GM18858 (cell line): ENCODE results near the gene APBA2.
"Not testable (repeated sequence)": the region's sequence is repeated elsewhere in the genome, so short reads cannot be mapped to it uniquely, and the experiment has no call there.

ENCODE experiments used
- ATAC-seq: cut with Tn5 transposase; IDR thresholded peaks from one replicate; pipeline ENCODE4 v1.9.1; 2021; ENCODE audit not compliant: unreplicated experiment

Gene APBA2

GRCh38 chr15:28995705-28996104, 109.9 kb downstream of the APBA2 start:
- ATAC-seq = no peak

DNA sequence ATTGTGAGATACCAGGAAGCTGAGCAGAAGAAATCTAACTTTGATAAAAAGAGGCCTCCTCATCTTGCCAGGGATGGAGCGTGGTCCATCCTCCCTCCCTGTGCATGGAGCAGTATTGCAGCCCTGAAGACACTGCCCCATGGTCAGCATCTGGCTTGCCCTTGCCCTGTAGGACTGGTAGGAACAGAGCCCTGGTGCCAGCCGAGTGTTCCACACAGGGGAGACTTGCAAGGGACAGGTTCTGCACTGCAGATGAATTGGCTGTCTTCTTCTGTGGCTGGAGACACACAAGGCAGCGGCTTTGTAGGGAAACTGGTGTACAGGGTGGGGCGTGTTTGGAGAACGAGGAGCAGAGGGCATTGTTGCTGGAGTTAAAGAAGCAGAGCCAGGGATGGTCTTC, 110.5 kb downstream of the APBA2 start:
- no peak for ATAC-seq

DNA sequence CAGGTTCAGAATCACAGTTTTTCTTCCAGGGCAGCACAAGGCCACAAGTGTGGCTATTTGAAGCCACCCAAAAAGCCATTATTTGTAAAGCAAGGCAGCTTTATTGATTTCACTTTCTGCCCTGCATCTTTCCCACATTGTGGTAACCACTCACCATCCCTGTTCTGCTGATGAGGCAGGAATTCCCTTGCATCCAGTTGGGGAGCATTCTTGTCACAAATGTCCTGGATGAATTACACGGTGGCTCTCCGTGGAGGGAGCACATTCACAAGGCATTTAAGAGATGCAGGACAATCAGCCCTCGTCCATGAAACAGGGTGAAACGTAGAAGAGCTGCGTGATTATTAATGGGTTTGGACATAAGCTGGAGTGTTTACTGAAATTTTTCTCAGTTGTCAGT, 111.2 kb downstream of the APBA2 start:
- ATAC-seq = no peak

GRCh38 chr15:28997791-28998190, 112.0 kb downstream of the APBA2 start:
- no peak for ATAC-seq

DNA sequence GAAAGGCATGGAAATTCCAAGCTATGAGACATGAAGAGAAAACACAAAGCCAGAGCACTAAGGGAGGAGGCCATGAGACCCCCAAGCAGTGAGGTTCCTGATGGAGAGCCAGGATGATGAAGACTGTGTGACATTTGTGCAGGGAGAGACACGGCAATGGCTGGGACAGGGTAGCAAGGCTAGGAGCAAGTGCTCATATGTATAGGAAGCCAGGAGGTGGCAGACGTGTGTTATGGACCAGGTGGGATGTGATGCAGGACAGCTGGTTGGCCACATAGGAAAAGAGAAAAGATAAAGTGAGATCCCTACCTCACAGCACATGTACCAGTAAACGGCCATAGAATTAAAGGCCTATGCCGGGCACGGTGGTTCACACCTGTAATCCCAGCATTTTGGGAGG, 112.7 kb downstream of the APBA2 start:
- ATAC-seq = no peak

DNA sequence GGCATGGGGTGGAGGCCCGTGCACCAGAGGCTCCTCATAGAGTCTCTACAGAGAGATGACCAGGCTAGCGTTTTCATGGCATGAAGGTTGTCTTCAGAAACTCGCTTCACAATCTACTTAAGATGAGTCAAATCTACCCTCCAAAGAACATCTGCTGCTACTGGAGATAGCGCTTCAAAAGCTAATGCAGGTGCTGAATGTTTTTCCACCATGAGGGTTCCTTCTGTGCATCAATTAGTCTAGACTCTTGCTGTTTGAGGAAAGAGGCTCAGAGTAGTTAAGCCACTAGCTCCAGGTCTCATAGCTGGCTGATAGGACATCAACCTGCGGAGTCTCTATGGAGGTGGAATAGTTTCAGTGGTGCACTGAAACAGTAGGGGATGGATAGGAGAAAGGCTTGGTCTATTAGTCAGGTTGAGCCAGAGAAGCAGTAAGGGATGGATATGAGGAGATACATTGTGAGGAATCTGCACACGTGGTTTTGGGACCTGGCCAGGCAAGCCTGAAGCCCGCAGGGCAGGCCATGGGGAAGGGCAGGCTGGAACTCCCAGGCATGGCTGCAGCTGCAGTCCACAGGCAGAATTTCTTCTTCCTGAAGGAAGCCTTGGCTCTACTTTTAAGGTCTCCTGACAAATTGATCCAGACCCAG, 117.5 kb downstream of the APBA2 start:
- no peak for ATAC-seq

DNA sequence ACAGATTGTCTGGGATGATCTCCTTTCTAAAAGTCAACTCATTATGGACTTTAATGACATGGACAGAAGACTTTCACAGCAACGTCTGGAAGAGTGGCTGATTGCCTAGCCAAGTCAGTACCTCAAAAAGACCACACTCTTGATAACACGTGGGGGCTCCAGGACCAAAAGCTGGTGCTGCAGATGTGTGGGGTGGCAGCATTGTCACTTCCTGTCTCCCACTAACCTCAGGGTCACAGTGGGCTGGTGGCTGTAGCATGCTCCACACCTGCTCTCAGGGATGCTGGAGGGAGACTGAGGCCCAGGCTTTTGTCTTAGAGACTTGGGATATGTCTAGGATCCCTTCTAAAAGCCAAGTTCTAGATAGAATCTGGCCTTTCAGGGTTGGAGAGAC, 118.1 kb downstream of the APBA2 start:
- no peak for ATAC-seq

DNA sequence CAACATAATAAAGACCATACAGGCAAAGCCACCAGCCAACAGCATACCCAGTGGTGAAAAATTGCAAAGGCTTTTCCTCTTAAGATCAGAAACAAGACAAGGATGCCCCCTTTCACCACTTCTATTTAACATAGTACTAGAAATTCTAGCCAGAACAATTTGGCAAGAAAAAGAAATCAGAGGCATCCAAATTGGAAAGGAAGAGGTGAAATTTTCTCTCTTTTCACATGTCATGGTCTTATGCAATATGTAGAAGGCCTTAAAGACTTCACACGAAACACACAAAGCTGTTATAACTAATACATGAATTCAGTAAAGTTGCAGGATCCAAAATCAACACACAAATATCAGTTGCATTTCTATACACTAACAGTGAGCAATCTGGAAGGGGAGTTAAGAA, 120.2 kb downstream of the APBA2 start:
- no peak for ATAC-seq

DNA sequence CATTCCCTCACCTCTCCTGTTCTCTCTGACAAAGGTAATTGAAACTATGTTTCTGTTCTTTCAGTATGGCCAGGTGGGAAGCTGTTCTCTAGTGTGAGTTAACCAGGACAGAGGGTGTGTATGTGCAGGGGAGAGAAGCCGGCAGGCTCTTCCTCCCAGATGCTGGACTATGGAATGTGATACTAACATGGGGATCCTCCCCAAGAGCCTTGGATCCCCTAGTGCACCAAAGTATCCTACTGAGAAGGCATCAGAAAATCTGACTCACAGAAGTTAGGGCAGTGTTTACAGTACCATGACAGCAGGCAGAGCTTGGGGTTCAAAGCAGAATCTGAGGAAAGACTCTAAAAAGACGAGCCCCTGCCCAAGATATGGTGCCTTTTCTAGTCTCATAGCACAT, 123.1 kb downstream of the APBA2 start:
- ATAC-seq = no peak

DNA sequence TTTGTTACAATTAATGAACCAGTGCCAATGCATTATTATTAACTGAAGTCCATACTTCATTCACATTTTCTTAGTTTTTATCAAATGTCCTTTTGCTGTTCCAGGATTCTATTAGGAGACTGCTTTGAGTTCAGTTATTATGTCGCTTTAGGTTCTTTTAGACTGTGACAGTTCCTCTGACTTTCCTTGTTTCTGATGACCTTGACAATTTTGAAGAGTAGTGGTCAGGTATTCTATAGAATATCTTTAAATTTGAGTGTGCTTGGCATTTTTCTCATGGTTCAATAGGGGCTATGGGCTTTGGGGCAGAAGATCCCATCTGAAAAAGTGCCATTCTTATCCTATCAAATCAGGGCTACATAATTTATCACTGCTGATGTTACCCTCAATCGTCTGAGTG, 126.3 kb downstream of the APBA2 start:
- ATAC-seq = no peak

- no peak for ATAC-seq
These were observed 128.7 kb downstream of the APBA2 start for GRCh38 chr15:29014493-29014892.

GRCh38 chr15:29016518-29016917, 130.7 kb downstream of the APBA2 start:
- no peak for ATAC-seq

- no peak for ATAC-seq
These were observed 132.5 kb downstream of the APBA2 start for GRCh38 chr15:29018120-29018805.

DNA sequence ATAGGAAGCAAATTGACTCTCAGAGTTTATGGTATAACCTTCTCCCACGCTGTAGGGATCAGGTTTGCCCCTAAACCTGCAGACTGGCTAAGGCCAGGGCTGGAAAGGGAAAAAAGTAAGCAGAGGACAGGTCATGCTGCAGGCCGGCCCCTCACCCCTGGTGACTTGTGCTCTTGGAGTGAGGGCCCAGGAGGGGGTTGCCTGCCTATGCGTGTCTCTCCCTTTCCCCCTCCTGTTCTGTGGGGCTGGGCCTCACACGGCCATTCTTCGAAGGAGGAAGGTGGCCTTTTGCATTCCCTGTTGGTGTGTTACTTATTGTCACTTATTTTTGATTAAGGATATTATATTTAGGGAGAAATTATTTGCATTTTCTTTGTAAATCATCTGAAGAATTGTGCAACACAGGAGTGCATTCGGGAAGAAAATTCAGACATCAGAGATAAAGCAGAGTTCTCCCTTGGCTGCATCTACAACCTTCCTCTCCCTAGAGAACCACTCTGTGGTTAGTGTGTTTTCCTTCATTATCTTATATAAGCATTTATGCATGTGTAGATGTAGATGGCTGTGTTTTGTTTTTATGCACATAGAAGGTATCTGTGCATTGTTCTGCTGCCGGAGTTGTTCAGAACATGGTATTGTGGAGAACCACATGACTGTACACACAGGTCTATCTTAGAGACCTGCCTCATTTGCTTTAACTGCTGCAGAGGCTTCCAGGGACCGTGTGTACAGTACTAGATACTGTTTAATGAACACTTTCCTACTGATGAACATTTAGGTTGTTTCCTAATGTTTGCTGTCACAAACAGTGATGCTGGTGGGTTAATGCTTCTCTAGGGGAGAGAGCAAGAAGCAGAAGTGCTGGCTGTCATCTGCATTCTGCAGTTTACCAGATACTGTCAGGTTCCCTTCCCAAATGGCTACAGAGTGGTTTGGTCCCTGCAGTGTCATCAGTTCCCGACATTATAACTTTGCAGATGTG, 133.5 kb downstream of the APBA2 start:
- ATAC-seq = no peak

GRCh38 chr15:29021857-29022256, 136.1 kb downstream of the APBA2 start:
- ATAC-seq = no peak

GRCh38 chr15:29024662-29025061, 138.9 kb downstream of the APBA2 start:
- ATAC-seq = no peak

DNA sequence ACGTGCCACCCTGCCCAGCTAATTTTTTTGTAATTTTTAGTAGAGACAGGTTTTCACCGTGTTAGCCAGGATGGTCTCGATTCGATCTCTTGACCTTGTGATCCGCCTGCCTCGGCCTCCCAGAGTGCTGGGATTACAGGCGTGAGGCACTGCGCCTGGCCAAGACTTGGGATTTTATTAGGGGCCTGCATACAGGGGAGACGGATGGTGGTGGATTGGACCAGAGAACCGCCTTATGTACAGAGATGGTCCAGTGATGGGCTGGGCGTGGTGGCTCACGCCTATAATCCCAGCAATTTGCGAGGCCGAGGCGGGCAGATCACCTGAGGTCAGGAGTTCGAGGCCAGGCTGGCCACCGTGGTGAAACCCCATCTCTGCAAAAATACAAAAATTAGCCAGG, 139.6 kb downstream of the APBA2 start:
- ATAC-seq = not testable (repeated sequence)

DNA sequence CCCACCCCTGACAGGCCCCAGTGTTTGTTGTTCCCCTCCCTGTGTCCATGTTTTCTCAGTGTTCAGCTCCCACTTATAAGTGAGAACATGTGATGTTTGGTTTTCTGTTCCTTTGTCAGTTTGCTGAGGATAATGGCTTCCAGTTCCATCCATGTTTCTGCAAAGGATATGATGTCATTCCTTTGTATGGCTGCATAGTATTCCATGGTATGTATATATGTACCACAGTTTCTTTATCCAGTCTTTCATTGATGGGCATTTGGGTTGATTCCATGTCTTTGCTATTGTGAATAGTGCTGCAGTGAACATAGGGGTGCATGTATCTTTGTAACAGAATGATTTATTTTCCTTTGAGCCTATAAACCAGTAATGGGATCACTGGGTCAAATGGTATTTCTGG, 142.4 kb downstream of the APBA2 start:
- ATAC-seq = not testable (repeated sequence)

DNA sequence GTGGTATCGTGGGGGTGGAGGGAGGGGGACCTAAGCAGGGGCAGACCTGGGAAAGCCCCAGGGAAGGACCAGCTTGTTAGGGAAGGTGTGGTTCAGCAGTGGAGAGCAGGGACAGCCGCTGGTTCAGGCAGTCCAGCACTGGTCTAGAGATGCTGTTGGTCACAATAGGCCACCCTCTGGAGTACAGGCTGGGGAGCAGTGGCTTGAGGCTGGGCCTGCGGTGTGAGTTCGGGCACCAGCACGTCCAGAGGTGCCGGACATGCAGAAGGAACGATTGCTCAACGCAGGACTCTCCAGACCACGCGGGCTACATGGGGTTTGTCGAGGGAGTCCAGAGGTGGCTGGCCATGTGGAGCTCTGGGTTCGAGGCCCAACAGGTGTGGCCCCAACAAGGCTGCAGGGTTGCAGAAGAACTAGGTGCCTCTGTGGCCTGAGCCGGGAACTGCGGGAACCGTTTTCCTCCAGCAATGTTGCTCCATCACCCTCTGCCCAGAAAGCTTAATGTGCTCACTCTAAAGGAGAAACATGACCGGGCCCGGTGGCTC, 143.9 kb downstream of the APBA2 start:
- no peak for ATAC-seq

- ATAC-seq = no peak
These were observed 145.9 kb downstream of the APBA2 start for GRCh38 chr15:29031502-29032228.

DNA sequence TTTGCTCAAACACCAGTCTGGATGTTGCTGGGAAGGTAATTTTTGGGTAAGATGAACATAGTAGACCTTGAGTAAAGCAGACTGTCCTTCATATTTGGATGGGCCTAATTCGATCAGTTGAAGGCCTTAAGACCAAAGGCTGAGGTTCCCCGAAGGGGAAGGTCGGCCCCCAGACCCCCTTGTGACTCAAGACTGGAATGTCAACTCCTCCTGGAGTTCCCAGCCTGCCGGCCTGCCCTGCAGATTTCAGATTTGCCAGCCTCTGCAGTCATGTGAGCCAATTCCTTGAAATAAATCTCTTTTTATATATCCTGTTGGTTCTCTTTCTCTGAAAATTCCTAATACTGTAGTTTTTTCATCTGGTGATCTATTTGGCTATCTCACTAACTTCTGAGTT, 146.5 kb downstream of the APBA2 start:
- no peak for ATAC-seq
